HepG2 (cell line): ENCODE data around the gene ABCE1. TPM values are rescaled to one million over a fixed set of nuclear protein-coding genes. Genes with fewer than 3 reads are reported as not detected.

ENCODE experiments used
- ATF7-NPFF ChIP-seq: sonication (generic); formaldehyde crosslinking; IDR thresholded peaks from 2 replicates; pipeline ENCODE4 v1.8.1; 2023; ENCODE audit warnings: mild to moderate bottlenecking, low read depth, missing genetic modification reagents, moderate library complexity
- CREB3 ChIP-seq: sonication (generic); formaldehyde crosslinking; IDR thresholded peaks from 2 replicates; pipeline ENCODE4 v1.5.0; 2020; ENCODE audit warnings: missing genetic modification reagents
- ELF4 ChIP-seq: sonication (generic); formaldehyde crosslinking; IDR thresholded peaks from 2 replicates; pipeline ENCODE4 v1.5.0; 2020; ENCODE audit warnings: missing genetic modification reagents, mild to moderate bottlenecking, moderate library complexity, borderline replicate concordance
- FOSL2 ChIP-seq: sonication (generic); formaldehyde crosslinking; IDR thresholded peaks from 2 replicates; pipeline ENCODE4 v1.4.0; 2020; ENCODE audit warnings: missing genetic modification reagents
- JDP2 ChIP-seq: sonication (generic); formaldehyde crosslinking; IDR thresholded peaks from 2 replicates; pipeline ENCODE4 v1.8.1; 2022; ENCODE audit warnings: missing genetic modification reagents, borderline replicate concordance
- MAFK ChIP-seq, 2 experiments: IDR thresholded peaks in 1 of 2; conservative IDR thresholded peaks in 1 of 2; 2 replicates each; pipeline ENCODE4 v1.6.1; 2011; ENCODE audit warnings: improper control_type of control experiment in 2 of 2, low read length in 2 of 2
- NKX3-1 ChIP-seq: sonication (generic); formaldehyde crosslinking; IDR thresholded peaks from 2 replicates; pipeline ENCODE4 v1.5.0; 2020; ENCODE audit warnings: missing genetic modification reagents
- STAT6 ChIP-seq: sonication (generic); formaldehyde crosslinking; IDR thresholded peaks from 2 replicates; pipeline ENCODE4 v1.4.0; 2020; ENCODE audit warnings: missing genetic modification reagents, mild to moderate bottlenecking, borderline replicate concordance
- WIZ ChIP-seq: sonication (generic); formaldehyde crosslinking; IDR thresholded peaks from 2 replicates; pipeline ENCODE4 v1.5.1; 2020; ENCODE audit warnings: mild to moderate bottlenecking, missing genetic modification reagents
- ZFYVE20 ChIP-seq: sonication (generic); formaldehyde crosslinking; IDR thresholded peaks from 2 replicates; pipeline ENCODE4 v1.8.0; 2023; ENCODE audit warnings: low read depth, mild to moderate bottlenecking, moderate library complexity, missing genetic modification reagents, borderline replicate concordance
- ZNF670 ChIP-seq: sonication (generic); formaldehyde crosslinking; IDR thresholded peaks from 2 replicates; pipeline ENCODE4 v1.8.0; 2022; ENCODE audit warnings: mild to moderate bottlenecking, missing genetic modification reagents, borderline replicate concordance
- polyA plus RNA-seq, 8 experiments: library from polyadenylated mRNA; depleted of rRNA in 3 of 8; stranded (reverse) in 7 of 8; unstranded in 1 of 8; fragments of >200 nt; fragmentation: Illumina TruSeq in 4 of 8; extraction: Trizol in 4 of 8; gene quantifications; 2 replicates each; pipeline versions ENCODE4 v1.2.1 to v1.2.3, GENCODE V29; 2011 to 2016; ENCODE audit warnings: low read depth in 4 of 8, missing spikeins in 1 of 8, mixed read lengths in 1 of 8; ENCODE audit not compliant: insufficient read depth in 1 of 8
- total RNA-seq, 5 experiments: library from RNA; depleted of rRNA; stranded (reverse); fragments of >200 nt; fragmentation: Illumina TruSeq; extraction: Trizol; gene quantifications; 2 replicates each; pipeline ENCODE4 v1.2.3, GENCODE V29; 2016; ENCODE audit warnings: low read depth in 1 of 5

ABCE1 gene
- total and polyA plus RNA-seq, 2 of the 13 experiments (the other 11 are each of a cell fraction or from before 2014, with no cell fraction given), result 50.8 to 139 TPM

GRCh38 chr4:145098675-145099037, 545 bp downstream of the ABCE1 start (continued):
- TF ChIP-seq ZFYVE20 (CRISPR knock-in tag), result 0 out of 2 replicates have a peak, but pooled peaks have one; percentile 46
- no peak for TF ChIP-seq ZNF670 (CRISPR knock-in tag)
- no peak for TF ChIP-seq JDP2
- TF ChIP-seq NKX3-1, result no peak
- peak; percentile 76 for TF ChIP-seq FOSL2 (CRISPR knock-in tag)
- TF ChIP-seq WIZ, result no peak
- TF ChIP-seq CREB3, result no peak
- 0 out of 2 replicates have a peak, but pooled peaks have one; percentile 10 for TF ChIP-seq STAT6 (CRISPR knock-in tag)
- no peak for TF ChIP-seq ELF4 (CRISPR knock-in tag)
- TF ChIP-seq ATF7-NPFF (CRISPR knock-in tag), result 0 out of 2 replicates have a peak, but pooled peaks have one; percentile 6
- peak; percentile 33 to 69; a peak in 3 of 4 replicates for TF ChIP-seq MAFK (conservative IDR thresholded peaks at IDR 0.05 in 1 of 2, IDR thresholded peaks at IDR 0.05 in 1 of 2; ENCODE audit: low read length in 2 of 2)
- TF ChIP-seq, all 625 proteins: peak for 16
